Heart left ventricle (tissue), 16 donors: ENCODE results near the gene RAB36. TPM values are rescaled to one million over a fixed set of nuclear protein-coding genes. Genes with fewer than 3 reads are reported as not detected.
A peak's percentile ranks its signal among the peaks of the same experiment; 100 is the strongest.

ENCODE experiments used
- ATAC-seq, 4 donors: fragments of 200-7000 bp; cut with Tn5 transposase; one replicate each; pipeline ENCODE4 v1.9.1; 2020 to 2022; ENCODE audit warnings: moderate library complexity in 4 of 4, mild to moderate bottlenecking in 3 of 4, moderate number of reproducible peaks in 1 of 4
- DNase-seq, 5 donors: peaks; one replicate each; pipeline ENCODE4 v3.0.0-alpha.2; 2020
- H3K27ac ChIP-seq, 12 donors: fragments of 200-600 bp; sonication (generic) in 4 of 12; one replicate each; pipeline versions ENCODE4 v1.5.0 to v1.8.0; 2016 to 2022; ENCODE audit warnings: mild to moderate bottlenecking in 2 of 12
- H3K27me3 ChIP-seq, 9 donors: fragments of 200-600 bp; sonication (generic) in 2 of 9; one replicate each; pipeline versions ENCODE4 v1.5.1 to v1.8.0; 2016 to 2022; ENCODE audit warnings: mild to moderate bottlenecking in 3 of 9
- H3K36me3 ChIP-seq, 9 donors: fragments of 200-600 bp; sonication (generic) in 2 of 9; one replicate each; pipeline versions ENCODE4 v1.5.0 to v1.8.0; 2018 to 2022; ENCODE audit warnings: mild to moderate bottlenecking in 2 of 9
- H3K4me1 ChIP-seq, 12 donors: fragments of 200-600 bp; sonication (generic) in 4 of 12; one replicate each; pipeline versions ENCODE4 v1.5.0 to v1.8.0; 2016 to 2022; ENCODE audit warnings: mild to moderate bottlenecking in 3 of 12
- H3K4me3 ChIP-seq, 12 donors: fragments of 200-600 bp; sonication (generic) in 4 of 12; one replicate each; pipeline versions ENCODE4 v1.5.0 to v1.8.0; 2017 to 2022; ENCODE audit warnings: mild to moderate bottlenecking in 9 of 12, moderate library complexity in 4 of 12
- H3K9me3 ChIP-seq, 12 donors: fragments of 200-600 bp; sonication (generic) in 4 of 12; one replicate each; pipeline versions ENCODE4 v1.5.0 to v1.8.0; 2016 to 2022; ENCODE audit warnings: mild to moderate bottlenecking in 1 of 12
- CTCF ChIP-seq, 12 donors: fragments of 200-600 bp; sonication (generic) in 4 of 12; IDR thresholded peaks; one replicate each; pipeline versions ENCODE4 v1.5.0 to v1.8.0; 2018 to 2022; ENCODE audit warnings: antibody characterized with exemption in 12 of 12, mild to moderate bottlenecking in 5 of 12
- POLR2A ChIP-seq, 2 donors: fragments of 450-650 bp; IDR thresholded peaks; one replicate each; pipeline ENCODE4 v1.6.1; 2017; ENCODE audit warnings: antibody characterized with exemption in 2 of 2, mild to moderate bottlenecking in 2 of 2, moderate library complexity in 2 of 2
- WGBS, 4 donors: extraction: QIAGEN DNeasy Blood & Tissue Kit in 2 of 4; methylation state at CpG; one replicate each; pipeline versions ENCODE4 v1.1.5 to v1.1.7; 2013 to 2018; 5-methylcytosine and 5-hydroxymethylcytosine counted together
- intact Hi-C, 10 donors: fragments of 100-400 bp; cut with DNase I; formaldehyde crosslinking; loops; one replicate each; pipeline versions ENCODE4 v1.11.1 to v1.14.2; 2022
- polyA plus RNA-seq, 2 donors: library from polyadenylated mRNA; stranded (reverse); fragments of 200-250 nt; gene quantifications; one replicate each; pipeline ENCODE4 v1.2.3, GENCODE V29; 2013
- total RNA-seq, 9 donors: library from RNA; depleted of rRNA in 2 of 9; stranded (reverse); fragments of >200 nt in 2 of 9; fragmentation: NEBNext Ultra II Directional in 3 of 9; extraction: Animal tissue kit (Norgen Biotek cat#: 25700) in 3 of 9; gene quantifications; one replicate each; pipeline versions ENCODE4 v1.1.0 to v1.2.4, GENCODE V29; 2016 to 2023
- donor health status: ischemic (EF 13 %, LVEDD 7.1; RV severe dilation, severe dysfunction).
- donor health status: healthy with polysubstance abuse.
- donor health status: DM: no; HTN: yes; CAD: no.
- donor health status: DM: no; HTN: no; CAD: no.
- donor health status: ischemic (EF 25% LVEDD 6.9; RV normal size, moderate dysfunction).
- donor health status: ischemic (EF 25% LVEDD 5.7; RV mildly dilated, moderate dysfunction).
- donor health status: healthy.
- donor health status: DM: yes; HTN: yes; CAD: no.
- donor health status: ischemic (EF 35%, LVEDD 5.7; RV mildly dilated, moderate dysfunction).
- donor health status: nonischemic (EF 11% LVEDD 7.7; RV severe dilation, severe dysfunction).
- donor health status: DM: yes; HTN: yes; CAD: no.
- donor health status: PGD.
- donor health status: ischemic (EF 29% LVEDD 5.4; RV normal size, mild dysfunction).
- donor health status: nonischemic (EF 23%, LVEDD 6.1; RV moderate dilation, normal function).

Gene RAB36
- total and polyA plus RNA-seq, 11 donors, result 0.11 to 3.2 (median 0.54) TPM

- intact Hi-C loops, result no loop called here
- no peak for TF ChIP-seq POLR2A (IDR thresholded peaks at IDR 0.05)
- no peak for TF ChIP-seq CTCF (IDR thresholded peaks at IDR 0.05)
- DNase-seq (peak in 1 of 5 donors; percentile 7), ATAC-seq (peak in 1 of 4 donors; percentile 14)
- H3K4me3 ChIP-seq, result no peak overlapping the region
- 88 to 96% (median 94%) methylated on average over 5 to 9 of the region's 9 CpGs for whole genome bisulfite sequencing, 4 donors
- H3K27ac ChIP-seq, result no peak overlapping the region
- no peaks in the 10 kb centered on the region for H3K36me3 ChIP-seq
- H3K4me1 ChIP-seq, result no peaks in the 10 kb centered on the region
- H3K9me3 ChIP-seq, result no peaks in the 10 kb centered on the region
- no peaks in the 10 kb centered on the region for H3K27me3 ChIP-seq
Measured at GRCh38 chr22:23168391-23169042, 23.2 kb downstream of the RAB36 start.

- Histone ChIP-seq H3K36me3 (no peaks in the 10 kb centered on the region), H3K9me3 (no peaks in the 10 kb centered on the region), H3K4me1 (peaks cover 0 to under 1% (median 0%) of the 10 kb centered on the region in 12 donors), H3K27me3 (no peaks in the 10 kb centered on the region), H3K4me3 (no peak overlapping the region), H3K27ac (no peak overlapping the region)
- WGBS, 4 donors, result 93 to 97% (median 94%) methylated on average over 4 of the region's 4 CpGs
- no peak for ATAC-seq
- peak in 1 of 5 donors; percentile 10 for DNase-seq
- TF ChIP-seq CTCF (IDR thresholded peaks at IDR 0.05), result no peak
- TF ChIP-seq POLR2A (IDR thresholded peaks at IDR 0.05), result no peak
- intact Hi-C loops, result no loop called here
Measured at GRCh38 chr22:23169043-23169406, 23.7 kb downstream of the RAB36 start.

GRCh38 chr22:23175817-23176644 is 30.8 kb downstream of the RAB36 start:
- intact Hi-C loops, result loop anchor here in 4 of 10 donors (5.0 to 10.0 kb wide), 3 partner anchors 206 to 211 kb away; no protein-coding TSS in a partner anchor
- WGBS, 4 donors, result 92 to 99% (median 96%) methylated on average over 10 of the region's 10 CpGs

More at GRCh38 chr22:23175817-23176644, 30.8 kb downstream of the RAB36 start:
- Histone ChIP-seq H3K27ac (no peak overlapping the region), H3K4me3 (no peak overlapping the region), H3K4me1 (peaks cover 0 to 21% (median 17%) of the 10 kb centered on the region in 12 donors), H3K9me3 (peaks cover 0 to 14% (median 0%) of the 10 kb centered on the region in 12 donors), H3K27me3 (no peaks in the 10 kb centered on the region), H3K36me3 (no peaks in the 10 kb centered on the region)
- ATAC-seq, result no peak
- TF ChIP-seq CTCF (IDR thresholded peaks at IDR 0.05), result no peak
- no peak for TF ChIP-seq POLR2A (IDR thresholded peaks at IDR 0.05)
- peak in 2 of 5 donors; percentile 6 to 37 for DNase-seq
